Activated CD4-positive, alpha-beta T cell treated with anti-CD3 and anti-CD28 coated beads, Interleukin-2, Interleukin-4, amounts not matched to agents 100 ng/mL and 50 ng/mL, durations not matched to agents 16 hours and 8 hours (primary cell): Measurements from ENCODE around the gene SPPL2B.
A peak's percentile ranks its signal among the peaks of the same experiment; 100 is the strongest.
"Not testable (repeated sequence)": the region's sequence is repeated elsewhere in the genome, so short reads cannot be mapped to it uniquely, and the experiment has no call there.

Experiments used
- DNase-seq: peaks from one replicate; pipeline ENCODE4 v3.0.0-alpha.2; 2020; ENCODE audit warnings: low spot score

Gene SPPL2B

GRCh38 chr19:2328401-2329148, at the start of gene SPPL2B, which contains the start of gene LSM7:
Gene SPPL2B, plus strand, starts transcription at chr19:2328684. Its CDS starts 26 bp downstream, at chr19:2328710.
Gene LSM7, minus strand, starts transcription at chr19:2328586. Its CDS starts 20 bp downstream, at chr19:2328566.
- peak; percentile 92 for DNase-seq

- DNase-seq = no peak
Measured at GRCh38 chr19:2280633-2281264, 47.7 kb upstream of the SPPL2B start.

GRCh38 chr19:2281265-2282061, 47.0 kb upstream of the SPPL2B start:
- not testable (repeated sequence) for DNase-seq

GRCh38 chr19:2282062-2282861, 46.2 kb upstream of the SPPL2B start, which contains the start of gene PEAK3:
Gene PEAK3, minus strand, starts transcription at chr19:2282175. Its CDS starts 1,244 bp downstream, at chr19:2280931.
- DNase-seq = no peak

- DNase-seq = no peak
Measured at GRCh38 chr19:2282862-2283237, 45.6 kb upstream of the SPPL2B start.

- no peak for DNase-seq
Measured at GRCh38 chr19:2283835-2284507, 44.5 kb upstream of the SPPL2B start.

GRCh38 chr19:2286402-2287140, 41.9 kb upstream of the SPPL2B start:
- DNase-seq = no peak

- DNase-seq = no peak
Measured at GRCh38 chr19:2287585-2288337, 40.7 kb upstream of the SPPL2B start.

- DNase-seq = no peak
Measured at GRCh38 chr19:2288338-2288817, 40.1 kb upstream of the SPPL2B start.

GRCh38 chr19:2288818-2289713, 39.4 kb upstream of the SPPL2B start:
- no peak for DNase-seq

- DNase-seq = peak; percentile 47
Measured at GRCh38 chr19:2289714-2290435, 38.6 kb upstream of the SPPL2B start.

GRCh38 chr19:2290441-2291184, 37.9 kb upstream of the SPPL2B start:
- DNase-seq = no peak

GRCh38 chr19:2291185-2291751, 37.2 kb upstream of the SPPL2B start:
- no peak for DNase-seq

- no peak for DNase-seq
Measured at GRCh38 chr19:2294687-2295335, 33.7 kb upstream of the SPPL2B start.

- no peak for DNase-seq
Measured at GRCh38 chr19:2296141-2296540, 32.3 kb upstream of the SPPL2B start.

GRCh38 chr19:2300533-2300932, 28.0 kb upstream of the SPPL2B start:
- DNase-seq = no peak
